Activated effector memory CD4-positive, alpha-beta T cell treated with Interleukin-2 at 50 U/mL for 16 hours (primary cell): Measurements from ENCODE around the gene NFATC1.
"Not testable (repeated sequence)": the region's sequence is repeated elsewhere in the genome, so short reads cannot be mapped to it uniquely, and the experiment has no call there.

Experiments
- DNase-seq: peaks from one replicate; pipeline ENCODE4 v3.0.0-alpha.2; 2020

The NFATC1 gene

GRCh38 chr18:79479116-79479760, 83.5 kb downstream of the NFATC1 start:
- DNase-seq: no peak

- DNase-seq: no peak
Observed at GRCh38 chr18:79479761-79480161, 84.0 kb downstream of the NFATC1 start.

- DNase-seq: no peak
Observed at GRCh38 chr18:79480171-79481045, 84.7 kb downstream of the NFATC1 start.

DNA sequence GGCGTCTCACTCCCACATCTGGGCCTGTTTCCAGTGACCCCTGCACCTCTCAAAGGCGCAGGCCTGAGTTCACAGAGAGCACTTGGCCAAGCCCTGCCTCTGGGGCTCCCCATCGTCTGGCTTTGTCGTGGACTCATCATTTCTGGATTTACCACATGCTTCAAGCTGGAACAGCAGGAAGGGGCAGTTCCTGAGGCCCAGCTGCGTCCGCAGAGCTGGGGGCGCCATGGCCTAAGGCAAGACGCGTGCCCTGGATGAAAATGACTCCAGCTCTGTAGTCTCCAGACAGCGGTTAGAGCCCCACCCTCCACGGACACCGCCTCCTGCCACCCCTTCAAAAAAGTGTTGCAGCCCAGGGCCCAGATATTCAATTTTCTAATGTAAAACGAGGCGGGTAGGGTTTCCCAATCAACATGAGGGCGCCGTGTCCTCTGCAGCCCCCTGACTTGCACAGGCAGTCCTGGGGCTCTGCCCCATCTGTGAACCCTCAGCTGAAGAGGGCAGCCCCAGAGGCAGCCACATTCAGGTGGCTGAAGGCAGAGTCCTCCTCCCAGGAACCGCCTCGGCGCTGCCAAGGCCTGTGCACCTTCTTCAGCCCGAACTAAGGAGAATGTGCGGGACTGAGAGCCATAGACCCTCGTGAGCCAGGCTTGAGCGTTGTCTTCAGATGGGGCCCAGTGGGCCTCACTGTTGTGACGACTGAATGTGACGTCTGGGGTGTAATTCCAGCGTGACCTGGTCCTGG, 85.5 kb downstream of the NFATC1 start:
- no peak for DNase-seq

DNA sequence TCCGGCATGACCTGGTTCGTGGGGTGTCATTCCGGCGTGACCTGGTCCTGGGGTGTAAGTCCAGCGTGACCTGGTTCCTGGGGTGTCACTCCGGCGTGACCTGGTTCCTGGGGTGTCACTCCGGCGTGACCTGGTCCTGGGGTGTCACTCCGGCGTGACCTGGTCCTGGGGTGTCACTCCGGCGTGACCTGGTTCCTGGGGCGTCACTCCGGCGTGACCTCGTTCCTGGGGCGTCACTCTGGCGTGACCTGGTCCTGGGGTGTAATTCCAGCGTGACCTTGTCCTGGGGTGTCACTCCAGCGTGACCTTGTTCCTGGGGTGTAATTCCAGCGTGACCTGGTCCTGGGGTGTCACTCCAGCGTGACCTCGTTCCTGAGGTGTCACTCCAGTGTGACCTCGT, 87.7 kb downstream of the NFATC1 start:
- not testable (repeated sequence) for DNase-seq

DNA sequence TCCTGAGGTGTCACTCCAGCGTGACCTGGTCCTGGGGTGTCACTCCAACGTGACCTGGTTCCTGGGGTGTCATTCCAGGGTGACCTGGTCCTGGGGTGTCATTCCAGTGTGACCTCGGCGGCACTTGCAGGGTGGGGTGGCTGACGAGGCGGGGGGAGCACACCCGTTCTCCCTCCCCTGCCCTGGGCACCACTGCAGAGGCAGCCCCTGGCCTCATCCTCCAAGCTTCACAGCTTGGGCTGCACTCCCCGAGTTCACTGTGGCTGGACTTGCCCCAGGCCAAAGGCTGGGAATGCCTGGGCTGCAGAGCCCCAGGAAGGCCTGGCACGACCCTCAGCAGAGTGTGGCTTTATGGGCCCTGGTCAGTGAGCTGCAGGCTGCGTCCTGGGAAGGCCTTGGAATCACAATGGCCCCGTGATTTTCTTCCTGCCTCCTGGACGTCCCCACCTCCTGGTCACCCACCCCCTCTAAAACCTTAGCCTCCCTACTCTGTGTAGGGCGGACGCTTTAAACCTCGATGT, 88.3 kb downstream of the NFATC1 start:
- DNase-seq: no peak

GRCh38 chr18:79484661-79485621, 89.2 kb downstream of the NFATC1 start:
- DNase-seq: no peak

- no peak for DNase-seq
Observed at GRCh38 chr18:79485788-79486355, 90.1 kb downstream of the NFATC1 start.

DNA sequence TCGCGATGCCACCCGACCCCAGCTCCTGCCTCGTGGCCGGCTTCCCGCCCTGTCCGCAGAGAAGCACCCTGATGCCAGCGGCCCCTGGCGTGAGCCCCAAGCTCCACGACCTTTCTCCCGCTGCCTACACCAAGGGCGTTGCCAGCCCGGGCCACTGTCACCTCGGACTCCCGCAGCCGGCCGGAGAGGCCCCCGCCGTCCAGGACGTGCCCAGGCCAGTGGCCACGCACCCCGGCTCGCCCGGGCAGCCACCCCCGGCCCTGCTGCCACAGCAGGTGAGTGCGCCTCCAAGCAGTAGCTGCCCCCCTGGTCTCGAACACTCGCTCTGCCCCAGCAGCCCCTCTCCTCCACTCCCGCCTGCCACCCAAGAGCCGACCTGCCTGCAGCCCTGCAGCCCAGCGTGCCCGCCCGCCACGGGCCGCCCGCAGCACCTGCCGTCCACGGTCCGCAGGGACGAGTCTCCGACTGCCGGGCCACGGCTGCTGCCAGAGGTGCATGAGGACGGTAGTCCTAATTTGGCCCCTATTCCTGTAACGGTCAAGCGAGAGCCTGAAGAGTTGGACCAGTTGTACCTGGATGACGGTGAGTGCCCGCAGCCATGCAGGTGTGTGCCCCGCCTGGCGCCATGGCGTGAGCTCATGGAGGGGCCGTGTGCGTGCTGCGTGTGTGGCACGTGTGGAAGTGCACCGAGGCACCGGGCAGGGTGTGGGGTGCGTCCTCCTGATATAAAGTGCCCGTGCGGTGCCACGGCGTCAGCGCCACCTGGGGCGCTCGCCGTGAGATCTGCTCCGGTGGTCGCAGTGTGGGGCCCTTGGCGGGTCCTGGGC, 90.8 kb downstream of the NFATC1 start:
- no peak for DNase-seq

GRCh38 chr18:79487183-79487800, 91.6 kb downstream of the NFATC1 start:
- no peak for DNase-seq

- no peak for DNase-seq
Observed at GRCh38 chr18:79487801-79488201, 92.1 kb downstream of the NFATC1 start.

- no peak for DNase-seq
Observed at GRCh38 chr18:79488311-79489050, 92.8 kb downstream of the NFATC1 start.

DNA sequence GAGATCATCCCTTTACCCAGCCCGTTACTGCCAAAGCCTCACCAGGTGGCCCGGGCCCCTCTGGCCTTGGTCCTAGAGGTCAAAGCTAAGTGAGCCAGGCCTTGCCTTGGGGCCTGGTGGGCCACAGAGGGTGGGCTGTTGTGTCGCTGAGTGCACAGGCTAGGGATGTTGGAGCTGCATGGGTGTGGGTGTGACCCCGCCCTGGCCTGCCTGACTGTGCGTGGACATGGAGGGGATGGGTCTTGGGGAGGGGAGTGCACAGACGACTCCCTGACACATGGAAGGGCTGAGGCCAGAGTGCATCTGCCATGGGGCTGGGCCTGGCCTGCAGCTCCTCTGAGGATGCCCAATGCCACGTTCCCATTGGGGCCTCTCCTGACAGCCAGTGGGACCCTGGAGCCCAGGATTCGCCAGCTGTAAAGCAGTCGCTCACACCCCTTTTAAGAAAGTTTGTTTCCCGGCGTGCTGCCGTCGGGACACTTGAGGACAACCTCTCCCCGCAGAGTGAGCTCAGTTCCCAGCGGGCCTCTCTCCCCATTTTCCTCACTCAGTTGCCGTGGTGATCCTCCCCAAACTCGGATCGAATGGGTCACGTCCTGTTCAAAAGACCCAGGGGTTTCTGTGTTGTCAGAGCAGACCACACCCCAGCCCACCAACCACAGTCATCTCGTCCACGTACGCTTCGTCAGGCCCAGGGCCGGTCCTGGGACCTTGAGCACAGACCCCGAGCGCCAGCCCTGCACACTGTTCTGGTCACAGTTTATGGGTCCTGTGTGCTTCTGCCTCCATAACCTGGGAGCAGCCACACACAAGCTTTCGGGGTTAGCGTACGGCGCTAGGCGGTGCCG, 93.5 kb downstream of the NFATC1 start:
- no peak for DNase-seq

GRCh38 chr18:79489899-79490625, 94.3 kb downstream of the NFATC1 start:
- DNase-seq: no peak

DNA sequence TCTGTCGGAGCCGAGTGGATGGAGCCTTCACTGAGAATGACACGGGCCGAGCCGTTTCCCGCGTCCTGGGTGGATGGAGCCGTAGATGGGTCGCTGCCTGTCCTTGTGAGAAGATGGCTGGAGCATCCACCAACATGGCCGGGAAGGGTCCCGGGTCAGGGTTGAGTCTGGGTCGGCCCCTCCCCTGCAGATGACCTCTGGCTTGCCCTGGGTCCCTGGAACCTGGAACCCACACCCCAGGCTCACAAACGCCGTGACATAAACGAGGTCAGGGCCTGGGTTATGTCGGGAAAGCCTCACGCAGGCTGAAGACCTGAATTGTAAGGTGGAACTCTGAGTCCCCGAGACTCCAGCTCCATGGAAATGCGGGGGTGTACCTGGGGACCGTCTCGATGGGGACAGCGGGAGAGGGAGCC, 94.9 kb downstream of the NFATC1 start:
- no peak for DNase-seq

DNA sequence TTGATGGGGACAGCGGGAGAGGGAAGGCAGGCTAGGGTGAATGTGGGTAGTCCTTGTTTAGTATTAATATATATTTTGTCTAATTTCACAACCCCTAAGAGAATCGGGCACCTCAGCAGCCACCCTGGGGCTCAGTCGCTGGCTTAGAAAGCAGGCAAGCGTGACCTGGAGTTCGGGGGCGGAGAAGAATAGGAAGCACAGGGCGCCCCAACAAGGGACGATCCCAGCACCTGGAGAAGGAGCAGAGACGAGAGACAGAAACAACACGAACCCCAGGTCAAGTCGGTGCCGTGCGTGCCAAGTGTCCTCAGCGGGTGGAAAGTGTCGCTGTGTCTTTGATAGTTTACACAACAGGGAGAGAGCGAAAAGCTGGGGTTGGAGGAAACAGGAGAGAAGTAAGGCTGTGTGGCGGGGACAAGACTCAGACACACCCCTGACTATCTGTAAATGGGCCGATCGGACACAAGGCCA, 95.4 kb downstream of the NFATC1 start:
- DNase-seq: no peak

DNA sequence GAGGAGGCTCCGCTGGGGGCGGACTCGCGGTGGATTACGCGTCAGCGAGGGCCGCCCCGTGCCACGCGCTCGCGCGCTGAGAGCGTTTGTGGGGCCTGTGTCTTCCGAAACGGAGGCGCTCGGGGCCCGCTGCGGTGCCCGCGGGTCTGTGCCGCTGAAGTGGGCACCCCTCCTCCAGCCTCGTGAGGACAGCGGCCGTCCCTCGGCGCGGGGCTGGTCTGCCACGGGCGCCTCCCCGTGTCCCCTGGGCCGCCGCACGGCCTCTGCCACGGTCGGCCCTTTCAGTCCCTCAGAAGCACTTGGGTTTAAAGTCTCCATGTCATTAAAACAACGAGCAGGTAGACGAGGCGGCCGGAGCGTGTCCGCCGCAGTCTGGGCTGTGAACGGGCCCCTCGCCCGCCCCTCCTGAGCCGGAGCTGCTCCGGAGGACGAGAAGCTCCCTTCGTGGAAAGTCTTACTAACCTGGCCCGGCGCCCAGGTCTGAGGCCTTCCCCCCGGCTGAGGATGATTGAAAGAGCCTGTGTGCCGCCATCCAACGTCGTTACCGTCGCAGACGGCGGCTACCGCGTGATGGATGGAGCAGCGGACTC, 97.6 kb downstream of the NFATC1 start:
- DNase-seq: no peak
